HepG2 (cell line): Measurements from ENCODE around the gene KDM2B. TPM values are rescaled to one million over a fixed set of nuclear protein-coding genes. Genes with fewer than 3 reads are reported as not detected.

Source experiments
- ATAC-seq: fragments of 200-7000 bp; cut with Tn5 transposase; 3 replicates; pipeline ENCODE4 v1.9.1; 2020; ENCODE audit warnings: mild to moderate bottlenecking, moderate library complexity
- BruUV-seq: library from RNA; stranded (reverse); fragments of 400-500 nt; replicated peaks from 2 replicates; lab custom pipeline; 2021; lab: Mats Ljungman, UMichigan
- CTCF ChIA-PET: fragments of 300-600 bp; formaldehyde crosslinking; extraction: SDS; loops from one replicate; lab custom pipeline; 2021; ENCODE audit warnings: low total read pairs, inconsistent platforms, low intra/inter-chr PET ratio; lab: Yijun Ruan, JAX
- POLR2A ChIA-PET: fragments of 350-600 bp; sonication (Branson Sonifier 250); formaldehyde crosslinking; loops from one replicate; lab custom pipeline; 2020; ENCODE audit warnings: antibody characterized with exemption, inconsistent platforms; lab: Yijun Ruan, JAX
- DNase-seq: peaks from one replicate; pipeline ENCODE4 v3.0.0-alpha.2; 2015; ENCODE audit warnings: low spot score
- FAIRE-seq: peaks from 3 replicates; lab custom pipeline; 2011; peaks lifted over from hg19 to GRCh38; lab: Jason Lieb, UNC
- H2AFZ ChIP-seq: one replicate; pipeline ENCODE4 v1.6.1; 2011; ENCODE audit warnings: low read length, inconsistent platforms
- H3K27ac ChIP-seq: fragments of 300-600 bp; 3 replicates; pipeline ENCODE4 v1.8.0; 2011; ENCODE audit warnings: mixed run types, mild to moderate bottlenecking, mixed read lengths, low read length, inconsistent platforms; ENCODE audit not compliant: insufficient read depth; ENCODE audit errors: extremely low read length
- H3K27me3 ChIP-seq, 2 experiments: fragments of 200-600 bp in 1 of 2; 2 replicates in 1 of 2; 3 replicates in 1 of 2; pipeline versions ENCODE4 v1.6.0 to v1.8.0; 2011; ENCODE audit warnings: low read length in 2 of 2, mild to moderate bottlenecking in 2 of 2, moderate library complexity in 2 of 2, inconsistent platforms in 1 of 2; ENCODE audit not compliant: insufficient read depth in 2 of 2, control insufficient read depth in 1 of 2
- H3K36me3 ChIP-seq, 2 experiments: fragments of 200-600 bp in 1 of 2; replicated peaks in 1 of 2; 2 replicates in 1 of 2; 3 replicates in 1 of 2; pipeline versions ENCODE4 v1.5.1 to v1.8.0; 2011; ENCODE audit warnings: low read length in 2 of 2, inconsistent platforms in 1 of 2; ENCODE audit not compliant: insufficient read depth in 2 of 2, control insufficient read depth in 1 of 2
- H3K4me1 ChIP-seq: 2 replicates; pipeline ENCODE4 v1.5.1; 2012; ENCODE audit warnings: low read length, inconsistent platforms; ENCODE audit not compliant: insufficient read depth
- H3K4me2 ChIP-seq: 2 replicates; pipeline ENCODE4 v1.6.0; 2011; ENCODE audit warnings: low read depth, low read length, inconsistent platforms
- H3K4me3 ChIP-seq, 3 experiments: fragments of 200-600 bp in 1 of 3; sonication (generic), shearing (Covaris generic) in 1 of 3; replicated peaks in 1 of 3; 2 replicates each; pipeline ENCODE4 v1.5.1; 2011 to 2016; ENCODE audit warnings: low read length in 3 of 3, inconsistent platforms in 2 of 3, low read depth in 2 of 3, mild to moderate bottlenecking in 2 of 3, control low read depth in 1 of 3, mixed read lengths in 1 of 3; ENCODE audit not compliant: insufficient read depth in 1 of 3
- H3K79me2 ChIP-seq: one replicate; pipeline ENCODE4 v1.6.1; 2011; ENCODE audit warnings: low read length, inconsistent platforms; ENCODE audit not compliant: insufficient read depth
- H3K9ac ChIP-seq: 2 replicates; pipeline ENCODE4 v1.6.0; 2011; ENCODE audit warnings: mild to moderate bottlenecking, low read depth, low read length, inconsistent platforms; ENCODE audit not compliant: insufficient read depth
- H3K9me3 ChIP-seq: 2 replicates; pipeline ENCODE4 v1.5.1; 2012; ENCODE audit warnings: mild to moderate bottlenecking, low read length
- H4K20me1 ChIP-seq: 2 replicates; pipeline ENCODE4 v1.6.0; 2011; ENCODE audit warnings: inconsistent platforms, mild to moderate bottlenecking, low read length, moderate library complexity; ENCODE audit not compliant: insufficient read depth
- BHLHE40 ChIP-seq: IDR thresholded peaks from 2 replicates; pipeline ENCODE4 v1.6.1; 2011; ENCODE audit warnings: low read length, improper control_type of control experiment
- CHCHD3 ChIP-seq: sonication (generic); formaldehyde crosslinking; IDR thresholded peaks from 2 replicates; pipeline ENCODE4 v1.8.0; 2022; ENCODE audit warnings: mild to moderate bottlenecking, missing genetic modification reagents, moderate library complexity
- EEA1 ChIP-seq: sonication (generic); formaldehyde crosslinking; IDR thresholded peaks from 2 replicates; pipeline ENCODE4 v1.5.1; 2020; ENCODE audit warnings: mild to moderate bottlenecking, missing genetic modification reagents, borderline replicate concordance
- MAFK ChIP-seq, 2 experiments: IDR thresholded peaks in 1 of 2; conservative IDR thresholded peaks in 1 of 2; 2 replicates each; pipeline ENCODE4 v1.6.1; 2011; ENCODE audit warnings: improper control_type of control experiment in 2 of 2, low read length in 2 of 2
- NCOA2 ChIP-seq: sonication (generic); formaldehyde crosslinking; IDR thresholded peaks from 2 replicates; pipeline ENCODE4 v1.8.0; 2022; ENCODE audit warnings: inconsistent platforms
- NFYC ChIP-seq: IDR thresholded peaks from 2 replicates; pipeline ENCODE4 v1.6.1; 2016; ENCODE audit warnings: missing genetic modification reagents, missing compliant biosample characterization
- NRL ChIP-seq: sonication (generic); formaldehyde crosslinking; IDR thresholded peaks from 2 replicates; pipeline ENCODE4 v1.5.0; 2020; ENCODE audit warnings: missing genetic modification reagents, mild to moderate bottlenecking, moderate library complexity, borderline replicate concordance
- THAP11 ChIP-seq: IDR thresholded peaks from 2 replicates; pipeline ENCODE4 v1.6.1; 2016; ENCODE audit warnings: missing biosample characterization, missing genetic modification reagents
- ZBTB3 ChIP-seq: sonication (generic); formaldehyde crosslinking; IDR thresholded peaks from 2 replicates; pipeline ENCODE4 v1.4.0; 2020; ENCODE audit warnings: low read depth, mild to moderate bottlenecking, moderate library complexity, missing genetic modification reagents, borderline replicate concordance
- ZFP1 ChIP-seq: IDR thresholded peaks from 2 replicates; pipeline ENCODE4 v1.6.1; 2016
- ZNF432 ChIP-seq: sonication (generic); formaldehyde crosslinking; IDR thresholded peaks from 2 replicates; pipeline ENCODE4 v1.5.0; 2020; ENCODE audit warnings: missing genetic modification reagents, mild to moderate bottlenecking, borderline replicate concordance
- ZNF720 ChIP-seq: sonication (generic); formaldehyde crosslinking; IDR thresholded peaks from 2 replicates; pipeline ENCODE4 v1.4.0; 2020; ENCODE audit warnings: missing genetic modification reagents
- WGBS: methylation state at CpG from one replicate; pipeline ENCODE4 v1.1.6; 2017; ENCODE audit warnings: low lambda C conversion rate; 5-methylcytosine and 5-hydroxymethylcytosine counted together
- in situ Hi-C: cut with HindIII; loops from 2 replicates; pipeline ENCODE4 v1.10.0; 2017; ENCODE audit warnings: low pct_unique_long_range_greater_than_20kb; ENCODE audit not compliant: extremely low pct_ligation_motif_present
- intact Hi-C: fragments of 100-400 bp; cut with micrococcal nuclease; formaldehyde crosslinking; loops from one replicate; pipeline ENCODE4 v1.10.0; 2022; ENCODE audit not compliant: unreplicated experiment
- polyA plus RNA-seq, 8 experiments: library from polyadenylated mRNA; depleted of rRNA in 3 of 8; stranded (reverse) in 7 of 8; unstranded in 1 of 8; fragments of >200 nt; fragmentation: Illumina TruSeq in 4 of 8; extraction: Trizol in 4 of 8; gene quantifications; 2 replicates each; pipeline versions ENCODE4 v1.2.1 to v1.2.3, GENCODE V29; 2011 to 2016; ENCODE audit warnings: low read depth in 4 of 8, missing spikeins in 1 of 8, mixed read lengths in 1 of 8; ENCODE audit not compliant: insufficient read depth in 1 of 8
- total RNA-seq, 5 experiments: library from RNA; depleted of rRNA; stranded (reverse); fragments of >200 nt; fragmentation: Illumina TruSeq; extraction: Trizol; gene quantifications; 2 replicates each; pipeline ENCODE4 v1.2.3, GENCODE V29; 2016; ENCODE audit warnings: low read depth in 1 of 5
- TF ChIP-seq, protein P1 (sequence below): sonication (generic); formaldehyde crosslinking; IDR thresholded peaks from 2 replicates; pipeline ENCODE4 v1.4.0; 2020; ENCODE audit warnings: mild to moderate bottlenecking, missing genetic modification reagents
- TF ChIP-seq, protein P2 (sequence below): sonication (generic); formaldehyde crosslinking; IDR thresholded peaks from 2 replicates; pipeline ENCODE4 v1.8.0; 2022; ENCODE audit warnings: missing genetic modification reagents, mild to moderate bottlenecking, borderline replicate concordance
- TF ChIP-seq, protein P3 (sequence below): sonication (generic); formaldehyde crosslinking; IDR thresholded peaks from 2 replicates; pipeline ENCODE4 v1.8.1; 2023; ENCODE audit warnings: mild to moderate bottlenecking, missing genetic modification reagents

The KDM2B gene
- total and polyA plus RNA-seq, 2 of the 13 experiments (the other 11 are each of a cell fraction or from before 2014, with no cell fraction given): 17.5 to 26.1 TPM

DNA sequence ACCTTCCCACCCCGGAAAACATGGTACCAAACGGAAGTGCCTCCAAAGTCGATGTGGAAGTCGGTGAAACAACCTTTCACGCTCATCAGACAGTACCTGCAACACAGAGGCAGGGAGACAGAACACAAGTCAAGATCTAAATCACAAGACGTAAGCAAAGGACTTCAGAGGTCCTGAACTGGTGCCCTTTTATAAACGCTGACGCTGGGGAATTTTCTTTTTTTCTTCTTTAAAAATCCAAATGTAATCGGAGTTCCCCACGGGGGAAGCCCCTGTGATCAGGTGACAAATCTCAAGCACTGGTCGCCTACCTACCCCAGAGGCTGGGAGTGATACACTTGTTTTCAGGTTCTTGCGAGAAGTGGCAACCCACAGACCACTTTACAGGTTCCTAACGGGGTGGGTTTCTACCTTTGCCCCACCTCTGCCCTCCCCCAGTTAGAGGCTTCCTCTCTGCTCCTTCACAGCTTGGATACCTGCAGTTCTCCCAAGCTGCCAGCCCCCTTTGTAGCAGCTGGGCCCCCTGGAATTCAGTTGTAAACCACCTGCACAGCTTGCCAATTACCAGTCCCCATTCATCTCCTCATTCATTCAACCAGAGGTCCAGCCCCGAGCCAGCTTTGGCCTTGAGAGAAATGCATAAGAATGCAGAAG, 46.2 kb downstream of the KDM2B start:
- ChIA-PET POLR2A (no interaction called here), CTCF (no interaction called here)
- Histone ChIP-seq H3K4me1 (peaks cover 39% of the 10 kb centered on the region), H3K4me2 (no peak overlapping the region), H3K9me3 (no peaks in the 10 kb centered on the region), H4K20me1 (no peaks in the 10 kb centered on the region), H3K79me2 (no peaks in the 10 kb centered on the region), H3K27ac (no peak overlapping the region), H3K36me3 (peaks cover 8 to 13% of the 10 kb centered on the region in 2 experiments; a peak in 2 of 5 replicates), H3K4me3 (no peak overlapping the region), H2AFZ (no peak overlapping the region), H3K9ac (no peak overlapping the region), H3K27me3 (no peaks in the 10 kb centered on the region)
- no TSS peak for BruUV-seq
- intact Hi-C loops: no loop called here
- in situ Hi-C loops: no loop called here
- WGBS: 92% methylated on average over 14 of the region's 14 CpGs
- DNase-seq (no peak), ATAC-seq (no peak), FAIRE-seq (no peak)
- TF ChIP-seq MAFK (conservative IDR thresholded peaks at IDR 0.05 in 1 of 2, IDR thresholded peaks at IDR 0.05 in 1 of 2; ENCODE audit: low read length in 2 of 2) (0 out of 4 replicates have a peak, but pooled peaks of 1 of the 2 experiments have one; percentile 11), ZNF432 (CRISPR knock-in tag) (no peak)

DNA sequence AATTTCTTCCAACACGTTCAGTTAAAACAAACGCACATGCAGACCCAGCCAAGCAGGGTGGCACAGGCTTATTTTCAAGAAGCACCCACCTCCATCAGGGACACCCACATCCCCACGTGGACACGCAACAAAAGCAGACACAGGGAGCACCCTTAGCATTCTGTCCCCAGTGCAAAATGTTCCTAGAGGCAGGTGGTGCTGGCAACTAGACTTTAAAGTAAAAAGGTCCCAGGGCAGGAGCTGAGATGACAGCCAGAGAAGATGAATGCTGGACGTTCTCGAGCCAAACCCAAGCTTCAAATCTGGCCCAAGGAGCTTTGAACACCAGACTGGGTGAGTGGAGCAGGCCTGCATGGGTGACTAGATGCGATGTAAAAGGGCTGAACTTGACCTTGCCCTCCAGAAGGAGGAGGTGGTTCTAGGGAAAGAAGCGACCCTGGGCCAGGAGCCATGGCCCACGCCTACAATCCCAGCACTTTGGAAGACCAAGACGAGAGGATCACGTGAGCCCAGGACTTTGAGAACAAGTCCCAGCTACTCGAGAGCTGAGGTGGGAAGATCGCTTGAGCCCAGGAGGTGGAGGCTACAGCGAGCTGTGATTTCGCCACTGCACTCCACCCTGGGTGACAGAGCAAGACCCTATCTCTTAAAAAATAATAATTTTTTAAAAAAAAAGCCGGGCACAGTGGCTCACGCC, 47.3 kb downstream of the KDM2B start:
- intact Hi-C loops: no loop called here
- TF ChIP-seq, protein P1, sequence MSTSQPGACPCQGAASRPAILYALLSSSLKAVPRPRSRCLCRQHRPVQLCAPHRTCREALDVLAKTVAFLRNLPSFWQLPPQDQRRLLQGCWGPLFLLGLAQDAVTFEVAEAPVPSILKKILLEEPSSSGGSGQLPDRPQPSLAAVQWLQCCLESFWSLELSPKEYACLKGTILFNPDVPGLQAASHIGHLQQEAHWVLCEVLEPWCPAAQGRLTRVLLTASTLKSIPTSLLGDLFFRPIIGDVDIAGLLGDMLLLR (CRISPR knock-in tag): no peak
- TF ChIP-seq ZNF720 (CRISPR knock-in tag) (no peak), CHCHD3 (no peak), THAP11 (CRISPR knock-in tag) (no peak), NFYC (CRISPR knock-in tag) (no peak), ZBTB3 (CRISPR knock-in tag) (no peak), NCOA2 (CRISPR knock-in tag) (no peak), EEA1 (no peak), BHLHE40 (no peak), ZFP1 (no peak), NRL (CRISPR knock-in tag) (no peak)
- TF ChIP-seq, protein P2, sequence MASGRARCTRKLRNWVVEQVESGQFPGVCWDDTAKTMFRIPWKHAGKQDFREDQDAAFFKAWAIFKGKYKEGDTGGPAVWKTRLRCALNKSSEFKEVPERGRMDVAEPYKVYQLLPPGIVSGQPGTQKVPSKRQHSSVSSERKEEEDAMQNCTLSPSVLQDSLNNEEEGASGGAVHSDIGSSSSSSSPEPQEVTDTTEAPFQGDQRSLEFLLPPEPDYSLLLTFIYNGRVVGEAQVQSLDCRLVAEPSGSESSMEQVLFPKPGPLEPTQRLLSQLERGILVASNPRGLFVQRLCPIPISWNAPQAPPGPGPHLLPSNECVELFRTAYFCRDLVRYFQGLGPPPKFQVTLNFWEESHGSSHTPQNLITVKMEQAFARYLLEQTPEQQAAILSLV: no peak
- TF ChIP-seq, protein P3, sequence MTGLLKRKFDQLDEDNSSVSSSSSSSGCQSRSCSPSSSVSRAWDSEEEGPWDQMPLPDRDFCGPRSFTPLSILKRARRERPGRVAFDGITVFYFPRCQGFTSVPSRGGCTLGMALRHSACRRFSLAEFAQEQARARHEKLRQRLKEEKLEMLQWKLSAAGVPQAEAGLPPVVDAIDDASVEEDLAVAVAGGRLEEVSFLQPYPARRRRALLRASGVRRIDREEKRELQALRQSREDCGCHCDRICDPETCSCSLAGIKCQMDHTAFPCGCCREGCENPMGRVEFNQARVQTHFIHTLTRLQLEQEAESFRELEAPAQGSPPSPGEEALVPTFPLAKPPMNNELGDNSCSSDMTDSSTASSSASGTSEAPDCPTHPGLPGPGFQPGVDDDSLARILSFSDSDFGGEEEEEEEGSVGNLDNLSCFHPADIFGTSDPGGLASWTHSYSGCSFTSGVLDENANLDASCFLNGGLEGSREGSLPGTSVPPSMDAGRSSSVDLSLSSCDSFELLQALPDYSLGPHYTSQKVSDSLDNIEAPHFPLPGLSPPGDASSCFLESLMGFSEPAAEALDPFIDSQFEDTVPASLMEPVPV (CRISPR knock-in tag): no peak

More for the DNA sequence above, 47.3 kb downstream of the KDM2B start:
- Histone ChIP-seq H3K4me1 (peaks cover 28% of the 10 kb centered on the region), H3K4me3 (no peak overlapping the region), H3K9me3 (no peaks in the 10 kb centered on the region), H3K27me3 (no peaks in the 10 kb centered on the region), H3K79me2 (no peaks in the 10 kb centered on the region), H3K36me3 (peaks cover 9 to 13% of the 10 kb centered on the region in 2 experiments; a peak in 3 of 5 replicates), H3K9ac (no peak overlapping the region), H4K20me1 (no peaks in the 10 kb centered on the region), H2AFZ (no peak overlapping the region), H3K4me2 (no peak overlapping the region), H3K27ac (no peak overlapping the region)
- in situ Hi-C loops: no loop called here
- WGBS: 93% methylated on average over 17 of the region's 17 CpGs
- ATAC-seq (no peak), FAIRE-seq (no peak), DNase-seq (no peak)
- ChIA-PET POLR2A (no interaction called here), CTCF (no interaction called here)
- BruUV-seq: no TSS peak
